NCI-H460 (cell line): ENCODE results near the gene RAPGEF1. TPM values are rescaled to one million over a fixed set of nuclear protein-coding genes. Genes with fewer than 3 reads are reported as not detected.
A peak's percentile ranks its signal among the peaks of the same experiment; 100 is the strongest.

Experiments used
- DNase-seq: peaks from one replicate; pipeline ENCODE4 v3.0.0-alpha.2; 2016; ENCODE audit warnings: low read depth; ENCODE audit errors: extremely low read depth
- total RNA-seq: library from RNA; depleted of rRNA; stranded (reverse); fragments of >200 nt; shearing (Covaris generic); gene quantifications from 2 replicates; pipeline ENCODE4 v1.2.3, GENCODE V29; 2014

The RAPGEF1 gene
- total RNA-seq, 1 experiment from 2014 or later = 28.7 TPM

DNA sequence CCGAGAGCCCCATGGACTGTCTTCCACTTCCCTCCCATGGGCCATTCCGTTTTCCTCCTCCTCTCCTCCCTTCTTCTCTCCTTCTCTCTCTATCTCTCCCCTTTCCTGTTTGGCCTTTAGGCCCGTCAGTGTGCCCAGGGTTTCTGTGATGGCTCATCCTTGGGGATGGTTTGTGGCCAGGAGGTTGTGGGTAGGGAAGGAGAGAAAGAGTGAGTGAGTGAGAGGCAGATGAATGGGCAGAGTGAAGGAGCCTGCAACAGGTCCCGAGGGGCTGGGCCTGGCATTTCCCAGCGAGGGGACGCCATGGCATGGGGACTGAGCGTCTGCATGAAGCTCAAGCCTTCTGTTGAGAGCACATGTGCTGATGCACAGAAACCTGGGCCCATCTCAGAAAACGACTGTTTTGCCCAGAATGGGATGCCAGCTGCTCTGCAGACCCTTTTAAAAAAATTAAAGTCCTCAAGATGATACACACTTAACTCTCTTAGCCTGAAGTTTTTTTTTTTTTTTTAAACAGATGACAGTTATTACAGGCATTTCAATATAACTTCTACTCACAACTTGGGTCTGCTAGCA, 125.4 kb downstream of the RAPGEF1 start:
- DNase-seq = no peak

GRCh38 chr9:131613921-131614320, 126.0 kb downstream of the RAPGEF1 start:
- DNase-seq = no peak

DNA sequence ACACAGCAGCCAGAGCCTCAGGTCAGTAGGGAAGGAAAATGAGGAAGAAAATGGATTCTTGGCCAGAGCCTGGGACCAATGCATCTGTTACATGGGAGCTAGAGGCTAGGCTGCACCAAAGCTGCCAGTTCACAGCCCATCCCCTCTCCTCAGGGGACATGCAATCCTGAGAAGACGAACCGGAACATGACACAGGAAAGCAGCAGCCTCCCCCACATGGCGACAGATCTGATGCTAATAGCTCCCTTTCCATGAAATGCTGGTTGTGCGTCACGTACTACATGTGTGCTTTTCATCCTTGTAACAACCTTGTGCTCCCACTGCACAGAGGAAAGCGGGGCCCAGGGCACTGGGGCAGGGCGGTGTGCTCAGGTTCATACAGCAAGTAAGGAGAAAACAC, 127.0 kb downstream of the RAPGEF1 start:
- no peak for DNase-seq

DNA sequence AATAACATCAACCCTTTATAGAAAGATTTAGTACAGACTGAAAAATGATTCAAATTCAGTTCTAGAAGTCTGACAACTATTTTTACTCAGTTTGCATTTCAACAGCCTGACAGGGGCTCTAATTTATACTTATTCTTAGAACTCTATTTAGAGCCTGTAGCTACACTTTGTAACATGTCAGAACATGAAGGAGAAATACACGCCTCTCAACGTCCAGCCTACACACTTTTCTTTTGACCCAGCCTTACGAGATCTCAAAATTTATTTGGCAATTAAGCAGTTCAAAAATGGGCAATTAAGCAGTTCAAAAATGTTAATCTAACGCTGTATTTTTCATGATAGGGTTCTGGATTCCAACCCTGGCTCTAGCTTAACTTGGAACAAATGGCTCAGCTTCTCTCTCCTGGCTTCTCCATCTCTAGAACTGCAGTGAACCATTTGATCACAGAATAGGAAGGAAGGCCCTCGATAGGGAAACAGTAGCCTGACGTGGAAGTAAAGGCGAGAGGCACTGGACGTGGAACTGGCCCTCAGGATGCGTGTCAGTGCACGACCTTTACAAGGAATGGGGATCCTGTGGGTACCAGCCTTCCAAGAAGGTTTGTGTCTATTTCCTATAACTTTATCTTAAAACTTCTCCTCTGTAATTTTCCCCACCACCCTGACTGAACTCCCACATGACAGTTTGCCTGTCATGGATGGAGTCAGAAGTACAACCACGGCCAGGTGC, 128.1 kb downstream of the RAPGEF1 start:
- no peak for DNase-seq

DNA sequence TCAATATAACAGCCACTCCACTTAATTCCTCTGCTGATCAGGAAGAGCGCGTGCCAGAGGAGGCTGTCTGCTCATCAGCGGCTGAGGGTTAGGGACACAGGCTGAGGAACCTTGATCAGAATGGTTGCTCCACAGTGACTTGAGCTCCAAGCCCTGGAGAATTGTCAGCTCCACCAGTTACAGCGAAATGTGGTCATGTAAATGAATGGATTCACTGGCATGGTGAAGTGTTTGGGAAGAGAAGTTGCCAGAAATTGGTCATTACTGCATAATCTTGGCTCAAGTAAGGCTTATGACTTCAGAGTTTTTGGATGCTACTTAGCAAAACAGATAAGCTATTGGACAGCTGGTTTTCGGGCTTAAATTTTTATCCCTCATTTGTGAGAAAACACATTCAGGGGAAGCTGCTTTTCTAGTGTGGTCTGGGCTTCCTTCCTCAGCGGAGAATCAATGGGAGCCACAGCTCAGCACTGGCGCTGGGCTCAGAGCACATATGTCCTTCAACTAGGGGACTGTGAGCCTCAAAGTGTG, 129.6 kb downstream of the RAPGEF1 start:
- no peak for DNase-seq

- no peak for DNase-seq
Observed at GRCh38 chr9:131609099-131609830, 130.6 kb downstream of the RAPGEF1 start.

DNA sequence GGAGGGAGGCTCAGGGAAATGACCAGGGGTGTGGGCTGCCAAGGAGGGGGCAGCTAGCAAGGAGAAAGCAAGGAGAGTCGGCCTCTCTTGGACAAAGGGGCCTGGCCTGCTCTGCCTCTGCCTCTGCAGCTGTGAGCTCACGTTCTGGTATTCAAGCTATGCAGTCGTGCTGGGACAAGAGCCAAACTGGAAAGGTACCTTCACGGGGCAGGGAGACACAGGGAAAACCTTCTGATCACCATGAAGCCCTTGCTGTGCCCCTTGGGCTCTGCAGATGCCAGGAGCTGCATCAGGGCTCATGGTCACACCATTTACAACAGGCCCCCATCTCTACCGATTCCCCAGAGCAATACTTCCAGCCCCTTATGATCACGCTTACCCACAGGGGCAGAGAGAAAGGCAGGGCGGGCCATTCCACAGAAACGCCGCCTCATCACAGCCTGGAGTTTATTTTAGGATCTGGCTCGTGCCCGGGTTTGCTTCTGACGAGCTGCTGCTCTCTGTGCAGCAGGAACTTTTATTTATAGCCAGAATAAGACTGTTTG, 131.3 kb downstream of the RAPGEF1 start:
- DNase-seq = peak; percentile 13

GRCh38 chr9:131607591-131607990, 132.3 kb downstream of the RAPGEF1 start:
- no peak for DNase-seq

- DNase-seq = no peak
Observed at GRCh38 chr9:131606896-131607567, 132.8 kb downstream of the RAPGEF1 start.

- DNase-seq = no peak
Observed at GRCh38 chr9:131605770-131606590, 133.9 kb downstream of the RAPGEF1 start.

DNA sequence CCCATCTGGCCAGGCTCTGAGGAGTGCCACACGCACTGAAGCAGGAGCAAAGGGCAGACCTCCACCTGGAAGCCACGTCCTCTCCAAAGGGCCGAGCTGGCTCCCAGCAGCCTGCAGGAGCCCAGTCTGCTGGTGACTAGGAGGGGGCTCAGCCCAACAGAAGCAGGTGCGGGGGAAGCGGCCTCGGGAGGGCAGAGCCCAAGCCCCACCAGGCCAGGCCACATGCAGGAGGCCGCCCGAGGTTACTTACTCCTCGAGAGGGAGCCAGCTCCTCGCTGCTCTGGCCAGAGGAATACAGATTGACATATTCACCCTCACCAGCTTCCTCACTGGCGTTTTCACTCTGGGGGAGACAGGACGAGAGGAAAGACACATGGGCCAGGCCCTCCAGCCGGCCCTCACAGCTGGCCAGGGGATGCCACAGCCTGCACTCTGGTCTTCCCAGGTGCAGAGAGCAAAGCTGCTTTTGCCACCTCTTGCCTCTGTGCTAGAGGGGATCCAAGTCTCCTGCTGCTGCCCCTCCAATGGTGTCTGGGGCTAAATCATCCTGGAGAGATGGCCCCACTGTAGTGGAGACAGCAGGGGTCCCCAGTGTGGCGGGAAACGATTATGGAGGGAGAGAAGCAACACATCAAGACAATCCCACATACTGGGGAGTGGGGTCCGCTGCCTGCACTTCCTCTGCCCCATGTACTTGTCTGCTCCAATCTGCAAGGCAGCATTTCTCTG, 136.0 kb downstream of the RAPGEF1 start:
- DNase-seq = no peak

DNA sequence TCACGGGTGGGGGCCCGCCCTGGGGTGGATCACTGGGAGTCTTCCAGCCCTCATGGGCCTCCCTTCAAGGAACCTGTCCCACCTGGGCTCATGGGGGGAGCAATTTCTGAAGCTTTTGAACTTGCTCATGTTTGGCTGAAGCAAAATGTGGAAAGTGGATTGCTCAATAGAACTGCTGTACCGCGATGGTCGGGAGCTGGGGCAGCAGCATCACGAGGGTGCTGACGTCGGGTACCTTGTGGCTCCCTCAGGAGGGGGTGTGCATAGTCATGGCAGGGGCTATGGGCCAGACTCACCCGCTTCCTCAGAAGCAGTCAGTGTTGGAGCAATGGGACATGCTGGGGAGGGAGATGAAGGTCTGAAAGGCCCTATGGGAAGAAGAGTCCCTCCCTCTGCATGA, 136.7 kb downstream of the RAPGEF1 start:
- no peak for DNase-seq

DNA sequence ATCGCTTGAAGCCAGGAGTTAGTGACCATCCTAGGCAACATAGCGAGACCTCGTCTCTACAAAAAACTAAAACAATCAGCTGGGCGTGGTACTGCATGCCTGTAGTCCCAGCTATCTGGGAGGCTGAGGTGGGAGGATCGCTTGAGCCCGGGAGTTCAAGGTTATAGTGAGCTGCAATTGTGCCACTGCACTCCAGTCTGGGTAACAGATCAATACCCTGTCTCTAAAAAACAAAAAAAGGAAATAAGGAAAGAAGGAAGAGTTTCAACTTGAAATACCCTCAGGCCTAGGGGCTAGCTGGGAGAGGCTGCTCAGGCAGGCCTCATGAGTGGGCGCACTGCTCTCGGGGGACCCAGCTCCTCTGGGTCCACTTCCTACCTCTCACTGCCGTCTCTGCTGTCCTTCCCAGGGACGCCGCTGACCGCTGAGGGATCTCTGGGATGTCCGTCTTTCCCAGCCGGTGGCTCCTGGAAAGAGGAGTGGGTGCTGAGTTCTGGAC, 138.1 kb downstream of the RAPGEF1 start:
- no peak for DNase-seq

DNA sequence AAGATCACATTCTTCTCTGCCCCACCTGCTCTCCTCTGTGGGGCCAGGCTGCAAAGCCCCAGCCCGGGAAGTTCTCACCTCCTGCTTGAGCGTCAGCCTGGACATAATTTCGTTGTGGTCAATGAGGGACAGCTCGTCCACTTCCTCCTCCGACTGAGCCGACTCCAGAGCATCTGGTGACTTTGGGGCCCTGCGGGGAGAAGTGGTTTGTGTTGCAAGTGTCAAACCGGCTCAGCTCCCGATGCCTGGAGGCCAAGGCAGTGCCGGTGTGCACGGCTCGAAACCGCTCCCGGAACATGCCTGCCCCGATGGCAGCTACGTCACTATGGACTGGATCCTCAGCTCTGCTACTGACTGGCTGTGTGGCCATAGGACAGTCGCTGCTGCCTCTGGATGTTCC, 141.8 kb downstream of the RAPGEF1 start:
- no peak for DNase-seq

DNA sequence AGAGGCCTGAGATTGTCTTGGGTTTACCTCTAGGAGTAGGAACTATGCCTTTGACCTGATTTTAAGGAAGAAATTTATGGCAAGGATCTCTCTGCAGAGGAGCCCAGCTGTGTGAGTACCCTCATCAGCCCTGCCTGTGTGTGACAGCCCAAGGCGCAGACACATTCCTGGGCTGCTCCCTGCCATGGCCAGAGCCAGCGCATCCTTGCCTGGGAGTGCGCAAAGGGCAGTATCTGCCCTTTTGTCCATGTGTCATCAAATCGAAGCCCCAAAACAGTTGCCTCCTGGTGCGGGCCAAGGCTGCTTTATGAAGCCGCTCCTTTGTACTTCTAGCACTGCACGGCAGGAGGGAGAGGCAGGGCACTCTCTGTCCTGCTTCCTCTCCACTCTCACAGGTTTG, 142.6 kb downstream of the RAPGEF1 start:
- DNase-seq = no peak

GRCh38 chr9:131596430-131596743, 143.5 kb downstream of the RAPGEF1 start:
- no peak for DNase-seq

DNA sequence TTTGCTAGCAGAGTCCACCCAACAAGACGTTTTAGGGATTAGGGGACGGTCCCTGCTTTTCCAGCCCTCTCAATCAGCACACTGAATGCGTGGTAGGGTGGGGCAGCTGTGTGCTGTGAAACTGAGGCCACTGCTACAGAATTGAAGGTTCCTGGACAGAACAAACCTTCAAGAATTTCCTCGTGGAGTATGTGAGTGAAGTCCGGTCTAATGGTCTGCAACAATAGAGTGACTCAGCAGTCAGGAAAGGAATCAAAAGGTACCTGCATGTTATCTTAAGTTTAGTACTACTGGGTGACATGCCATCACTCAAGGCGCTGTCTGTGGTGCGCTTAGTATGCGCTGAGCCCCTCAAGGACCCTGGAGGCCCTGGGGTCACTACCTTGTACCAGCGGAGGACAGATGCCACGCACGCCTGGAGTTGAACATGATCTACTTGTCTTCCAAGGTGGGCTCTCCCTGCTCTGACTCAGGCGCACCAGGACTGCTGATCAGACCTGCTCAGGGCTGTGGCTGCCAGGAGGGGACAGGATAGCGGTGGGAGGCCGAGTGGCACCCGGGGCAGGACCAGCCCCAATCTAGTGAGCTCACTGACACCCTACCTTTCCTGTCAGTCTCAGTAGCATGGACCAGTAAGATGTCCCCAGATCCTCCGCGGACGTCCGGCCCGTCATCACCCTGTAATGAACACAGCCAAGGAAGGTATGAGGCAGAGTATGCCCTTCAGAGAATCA, 144.0 kb downstream of the RAPGEF1 start:
- no peak for DNase-seq

DNA sequence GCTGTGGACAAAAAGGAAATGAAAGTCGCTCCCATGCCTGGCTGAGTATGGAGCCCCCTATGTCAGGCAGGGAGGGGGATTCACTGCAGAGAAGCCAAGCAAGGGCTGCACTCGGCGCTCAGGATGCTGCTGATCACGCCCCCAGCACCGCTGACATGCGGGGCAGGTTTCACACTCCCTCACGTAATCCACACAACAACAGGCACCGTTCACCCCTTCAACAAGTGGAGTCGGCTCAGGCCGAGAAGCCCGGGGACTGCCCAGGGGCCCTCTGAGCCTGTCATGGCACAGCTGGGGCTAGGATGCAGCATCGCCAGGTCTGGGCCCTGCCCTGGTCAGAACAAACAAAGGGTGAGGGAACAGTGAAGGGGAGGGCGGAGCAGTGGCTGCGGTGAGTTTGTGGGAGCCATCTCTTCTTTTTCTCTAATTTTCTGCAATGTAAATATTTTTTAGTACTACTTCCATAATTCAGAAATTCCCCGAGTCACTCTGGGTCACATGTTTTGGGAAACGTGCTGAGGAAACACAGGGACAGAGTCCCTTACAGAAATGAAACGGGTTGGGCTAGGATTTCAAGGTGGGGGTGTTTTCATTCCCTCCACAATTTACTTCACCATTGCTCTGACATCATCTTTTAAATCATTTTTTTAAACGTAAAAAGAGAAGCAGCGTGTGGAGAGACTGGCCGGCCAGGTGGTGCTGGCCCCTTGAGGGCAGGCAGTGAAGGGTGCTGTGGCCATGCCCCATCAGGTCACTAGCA, 144.8 kb downstream of the RAPGEF1 start:
- DNase-seq = no peak
